GM18526 (cell line): ENCODE measurements around the gene KRT2.

ENCODE experiments used
- POLR2A ChIP-seq: IDR thresholded peaks from 3 replicates; pipeline ENCODE4 v1.6.1; 2011; ENCODE audit not compliant: insufficient read length; ENCODE audit errors: extremely low read depth

The KRT2 gene

DNA sequence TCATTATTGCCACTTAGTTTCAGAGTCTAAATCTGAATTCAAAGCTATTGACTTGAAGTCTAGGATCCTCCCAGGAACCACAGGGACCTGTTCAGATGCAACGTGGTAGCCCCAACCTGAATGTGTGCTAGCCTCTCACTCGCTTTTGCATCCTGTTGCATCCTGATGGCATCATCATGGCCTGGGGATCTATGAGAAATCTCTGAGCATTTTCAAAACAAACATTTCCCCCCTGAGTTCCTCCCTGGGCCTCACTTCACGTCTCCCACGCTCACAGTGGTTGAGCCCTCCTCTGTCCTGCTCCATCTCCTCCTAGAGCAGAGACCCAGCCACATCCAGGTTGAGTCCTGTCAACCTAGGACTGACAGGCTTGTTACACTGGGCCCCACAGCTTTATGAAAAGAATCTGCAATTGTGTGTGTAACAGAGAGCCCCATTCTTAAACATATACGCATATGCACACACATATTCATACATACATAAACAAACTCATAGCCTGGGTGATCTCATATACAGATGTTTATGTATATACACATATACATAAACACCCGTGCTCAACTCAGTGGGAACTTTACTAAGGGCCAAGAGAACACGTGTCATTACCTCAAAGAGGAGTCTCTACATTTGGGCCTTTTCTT is 45.3 kb downstream of the KRT2 start:
- no peak for TF ChIP-seq POLR2A

DNA sequence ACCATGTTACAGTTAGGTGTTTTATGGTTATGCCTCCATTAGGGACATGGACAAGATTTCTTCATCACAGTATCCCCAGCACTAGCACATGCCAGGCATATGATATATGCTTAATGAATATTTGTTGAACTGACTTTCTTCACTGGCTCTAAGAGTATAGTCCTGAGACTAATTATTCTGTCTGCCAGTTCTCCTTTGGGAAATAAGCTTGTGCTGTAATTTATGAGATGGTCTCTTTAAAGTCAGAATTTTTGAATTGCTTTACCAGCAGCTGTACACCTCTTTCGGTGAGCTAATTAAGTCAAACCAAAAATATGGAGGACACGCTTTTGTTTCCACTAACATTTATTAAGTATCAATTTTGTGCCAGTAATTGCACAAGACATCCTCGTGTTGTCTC is 45.9 kb downstream of the KRT2 start:
- TF ChIP-seq POLR2A, result no peak

GRCh38 chr12:52605542-52605941 is 46.5 kb downstream of the KRT2 start:
- no peak for TF ChIP-seq POLR2A

DNA sequence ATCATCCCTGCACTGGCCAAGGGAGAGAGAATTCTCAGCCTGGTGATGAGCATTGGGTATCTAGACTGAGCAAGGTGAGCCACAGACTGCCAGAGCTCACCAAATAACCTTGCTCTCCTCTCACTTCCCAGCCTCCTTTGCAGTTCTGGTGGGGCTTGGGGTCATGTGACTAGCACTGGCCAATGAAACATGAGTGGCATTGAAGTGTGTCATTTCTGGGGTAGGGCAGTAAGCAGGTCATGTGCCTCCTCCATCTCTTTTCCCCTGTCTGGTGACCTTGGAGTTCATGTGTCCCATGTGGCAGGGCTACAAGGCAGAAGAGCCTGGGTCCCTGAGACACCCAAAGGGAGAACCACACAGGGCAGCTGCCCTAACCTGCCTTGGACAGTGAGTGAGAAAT is 47.2 kb downstream of the KRT2 start:
- TF ChIP-seq POLR2A, result no peak

- TF ChIP-seq POLR2A, result no peak
Observed at GRCh38 chr12:52603314-52603713, 48.7 kb downstream of the KRT2 start.

DNA sequence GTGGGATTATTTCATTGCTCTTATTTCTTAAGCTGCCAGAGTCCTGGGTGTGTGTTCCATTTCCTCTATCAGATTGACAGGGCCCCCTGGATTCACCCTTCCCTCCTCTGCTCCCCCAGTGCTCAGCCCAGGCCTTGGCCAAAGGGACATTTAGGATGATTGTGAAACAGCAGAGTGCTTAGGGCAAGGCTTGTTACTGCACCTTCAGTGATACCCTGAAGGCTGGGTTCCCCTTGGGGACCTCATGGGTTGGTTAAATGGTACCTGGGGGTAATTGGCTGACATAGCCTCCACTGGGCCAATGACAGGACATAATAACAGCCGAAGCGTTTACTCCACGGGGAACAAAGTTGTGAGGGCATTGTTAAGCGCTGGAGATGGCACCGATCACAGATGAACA is 49.5 kb downstream of the KRT2 start:
- no peak for TF ChIP-seq POLR2A

DNA sequence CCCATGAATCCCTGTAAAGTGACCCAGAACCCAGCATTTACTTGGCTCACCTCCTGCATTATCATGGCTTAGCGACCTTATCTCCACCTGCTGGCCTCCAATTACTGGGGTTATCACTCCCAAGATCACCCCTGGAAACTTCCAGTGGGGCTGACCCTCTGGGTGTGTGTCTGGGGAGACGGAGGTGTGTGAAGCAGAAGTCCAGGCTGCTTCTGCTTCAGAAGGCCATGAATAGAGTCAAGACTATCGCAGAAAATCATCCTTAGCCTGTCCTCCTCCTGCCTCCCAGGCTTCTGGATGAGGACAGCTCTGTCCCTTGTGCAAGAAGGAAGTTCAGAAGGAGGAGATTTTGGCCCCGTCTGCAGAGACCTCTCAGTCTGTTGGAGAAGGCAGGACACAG is 50.3 kb downstream of the KRT2 start:
- TF ChIP-seq POLR2A, result no peak

DNA sequence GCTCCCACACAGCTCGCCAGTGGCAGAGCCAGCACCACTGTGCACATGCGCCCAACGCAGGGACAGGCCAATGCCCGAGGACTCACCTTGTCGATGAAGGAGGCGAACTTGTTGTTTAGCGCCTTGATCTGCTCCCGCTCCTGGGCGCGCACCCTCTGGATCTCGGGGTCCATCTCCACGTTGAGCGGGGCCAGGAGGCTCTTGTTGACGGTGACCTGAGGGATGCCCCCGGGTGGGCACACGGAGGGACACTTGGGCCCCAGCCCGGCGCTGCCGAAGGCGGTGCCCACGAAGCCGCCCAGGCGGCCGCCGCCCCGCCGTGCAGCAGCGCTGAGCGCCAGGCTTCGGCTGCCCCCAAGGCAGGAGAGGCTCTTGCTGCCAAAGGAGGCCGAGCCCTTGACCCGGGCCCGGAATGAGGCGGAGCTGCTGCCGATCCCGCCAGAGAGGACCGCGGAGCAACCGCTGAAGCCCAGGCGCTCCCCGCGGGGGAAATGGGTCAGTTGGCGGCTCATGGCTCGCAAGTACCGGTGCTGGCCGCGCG is 51.0 kb downstream of the KRT2 start, which contains the start of gene KRT72:
Gene KRT72 (minus strand): TSS at position 523 of the 541 bp plus-strand sequence. CDS start 11 bp downstream, at position 512.
- TF ChIP-seq POLR2A, result no peak

DNA sequence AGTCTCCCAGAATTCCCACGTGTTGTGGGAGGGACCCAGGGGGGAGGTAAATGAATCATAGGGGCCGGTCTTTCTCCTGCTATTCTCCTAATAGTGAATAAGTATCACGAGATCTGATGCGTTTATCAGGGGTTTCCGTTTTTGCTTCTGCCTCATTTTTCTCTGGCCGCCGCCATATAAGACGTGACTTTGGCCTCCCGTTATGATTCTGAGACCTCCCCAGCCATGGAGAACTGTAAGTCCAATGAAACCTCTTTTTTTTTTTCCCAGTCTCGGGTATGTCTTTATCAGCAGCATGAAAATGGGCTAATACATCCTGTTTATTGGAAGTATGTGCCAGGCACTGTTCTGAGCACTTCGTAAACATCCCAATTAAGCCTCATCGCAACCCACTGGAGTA is 51.5 kb downstream of the KRT2 start:
- TF ChIP-seq POLR2A, result no peak

GRCh38 chr12:52600071-52600470 is 51.9 kb downstream of the KRT2 start:
- no peak for TF ChIP-seq POLR2A

DNA sequence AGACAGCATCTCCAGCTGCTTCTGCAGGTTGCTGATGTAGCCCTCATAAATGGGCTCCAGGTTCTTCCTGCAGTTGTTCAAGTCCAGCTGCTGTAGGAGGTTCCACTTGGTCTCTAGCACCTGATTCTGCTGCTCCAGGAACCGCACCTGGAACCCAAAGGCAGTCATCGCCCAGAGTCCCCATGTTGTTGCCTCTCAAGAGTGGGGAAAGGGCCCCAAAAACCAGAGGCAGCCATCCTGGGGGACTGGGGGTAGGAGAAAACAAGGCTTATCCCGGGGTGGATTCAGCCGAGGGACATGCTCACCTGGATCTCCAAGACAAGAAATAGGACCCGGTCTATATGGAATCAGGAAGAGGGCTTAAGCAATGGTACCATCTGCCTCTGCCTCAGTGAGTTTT is 53.0 kb downstream of the KRT2 start:
- no peak for TF ChIP-seq POLR2A
